Measurements from ENCODE around the gene FLT3. TPM values are rescaled to one million over a fixed set of nuclear protein-coding genes. Genes with fewer than 3 reads are reported as not detected.

FLT3 gene
- total and polyA plus RNA-seq, 2 experiments from 2014 or later, result 0.10 to 0.29 TPM

DNA sequence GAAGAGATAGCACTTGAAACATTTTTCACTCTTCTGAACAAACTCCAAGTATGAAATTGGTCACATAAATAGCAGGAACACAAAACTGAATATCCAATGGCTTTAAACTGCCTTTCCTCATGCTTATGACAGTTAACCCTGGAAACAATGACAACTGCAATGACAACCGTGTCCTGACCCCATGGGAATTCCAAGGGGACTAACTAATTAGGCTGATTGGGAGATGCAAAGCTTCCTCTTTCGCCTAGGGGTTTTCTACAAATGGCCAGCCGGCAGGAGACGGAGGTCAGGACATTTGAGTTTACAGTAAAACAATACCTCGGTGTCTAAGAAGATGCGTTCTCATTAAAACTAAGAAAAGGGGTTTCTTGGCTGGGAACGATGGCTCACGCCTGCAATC is 58.9 kb downstream of the FLT3 start:
- no peak for DNase-seq (ENCODE audit: low spot score)
- 70% methylated on average over 8 of the region's 8 CpGs for WGBS (ENCODE audit: low lambda C conversion rate, missing lambda C conversion rate)
- H4K20me1 ChIP-seq (ENCODE audit: insufficient read depth, poor library complexity, severe bottlenecking), result no peaks in the 10 kb centered on the region
- no peaks in the 10 kb centered on the region for H3K36me3 ChIP-seq (replicated peaks; ENCODE audit: insufficient read depth, low read depth)
- H3K4me1 ChIP-seq (ENCODE audit: insufficient read depth), result no peaks in the 10 kb centered on the region
- no peak overlapping the region for H2AFZ ChIP-seq
- no peaks in the 10 kb centered on the region for H3K79me2 ChIP-seq
- TF ChIP-seq CTCF (IDR thresholded peaks at IDR 0.05; ENCODE audit: poor library complexity), result no peak
- TF ChIP-seq EZH2phosphoT487 (IDR thresholded peaks at IDR 0.05; ENCODE audit: low read depth, severe bottlenecking, unreplicated experiment), result no peak
- TF ChIP-seq EZH2 (IDR thresholded peaks at IDR 0.05; ENCODE audit: borderline replicate concordance), result no peak
- no peak overlapping the region for H3K27ac ChIP-seq
- H3K27me3 ChIP-seq, result peaks cover 2% of the 10 kb centered on the region
- no peak overlapping the region for H3K4me2 ChIP-seq
- no peaks in the 10 kb centered on the region for H3K9me2 ChIP-seq (replicated peaks; ENCODE audit: insufficient read depth)
- no peaks in the 10 kb centered on the region for H3K9me3 ChIP-seq (ENCODE audit: low read depth)
- H3K4me3 ChIP-seq, result no peak overlapping the region

DNA sequence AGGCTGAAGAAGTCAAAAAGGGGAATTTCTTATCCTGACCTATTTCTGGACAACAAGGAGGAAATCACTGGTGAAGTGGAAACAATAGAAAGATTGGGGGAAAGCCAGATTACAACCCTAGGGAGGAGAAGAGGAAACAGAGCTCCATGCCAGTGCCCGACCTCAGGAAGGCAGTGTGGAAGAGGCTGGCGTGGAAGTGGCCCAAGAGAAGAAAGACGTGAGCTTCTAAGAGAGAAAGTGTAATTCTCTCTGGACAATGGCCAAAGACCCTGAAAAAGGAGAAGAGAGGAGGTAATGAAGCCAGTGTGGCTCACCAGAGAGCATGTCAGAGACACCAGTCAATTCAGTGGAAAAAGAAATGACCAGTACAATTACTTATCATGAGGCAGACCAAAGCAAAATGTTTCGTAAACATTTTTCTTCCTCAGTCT is 59.3 kb downstream of the FLT3 start:
- DNase-seq (ENCODE audit: low spot score), result no peak
- 86% methylated on average over 4 of the region's 4 CpGs for WGBS (ENCODE audit: low lambda C conversion rate, missing lambda C conversion rate)
- no peaks in the 10 kb centered on the region for H3K9me3 ChIP-seq (ENCODE audit: low read depth)
- H3K4me1 ChIP-seq (ENCODE audit: insufficient read depth), result no peaks in the 10 kb centered on the region
- H2AFZ ChIP-seq, result no peak overlapping the region
- TF ChIP-seq EZH2 (IDR thresholded peaks at IDR 0.05; ENCODE audit: borderline replicate concordance) (no peak), EZH2phosphoT487 (IDR thresholded peaks at IDR 0.05; ENCODE audit: low read depth, severe bottlenecking, unreplicated experiment) (no peak), CTCF (IDR thresholded peaks at IDR 0.05; ENCODE audit: poor library complexity) (no peak)
- no peaks in the 10 kb centered on the region for H4K20me1 ChIP-seq (ENCODE audit: insufficient read depth, poor library complexity, severe bottlenecking)
- H3K9me2 ChIP-seq (replicated peaks; ENCODE audit: insufficient read depth), result no peaks in the 10 kb centered on the region
- H3K36me3 ChIP-seq (replicated peaks; ENCODE audit: insufficient read depth, low read depth), result no peaks in the 10 kb centered on the region
- H3K79me2 ChIP-seq, result no peaks in the 10 kb centered on the region
- no peak overlapping the region for H3K27ac ChIP-seq
- peaks cover 2% of the 10 kb centered on the region for H3K27me3 ChIP-seq
- no peak overlapping the region for H3K4me2 ChIP-seq
- H3K4me3 ChIP-seq, result no peak overlapping the region

GRCh38 chr13:28037399-28037798 is 63.0 kb downstream of the FLT3 start:
- Histone ChIP-seq H3K79me2 (no peaks in the 10 kb centered on the region), H3K36me3 (replicated peaks; ENCODE audit: insufficient read depth, low read depth) (no peaks in the 10 kb centered on the region), H2AFZ (no peak overlapping the region), H3K27me3 (no peaks in the 10 kb centered on the region), H4K20me1 (ENCODE audit: insufficient read depth, poor library complexity, severe bottlenecking) (no peaks in the 10 kb centered on the region), H3K27ac (no peak overlapping the region), H3K4me1 (ENCODE audit: insufficient read depth) (peaks cover 4% of the 10 kb centered on the region), H3K9me2 (replicated peaks; ENCODE audit: insufficient read depth) (no peaks in the 10 kb centered on the region), H3K4me3 (no peak overlapping the region), H3K4me2 (no peak overlapping the region), H3K9me3 (ENCODE audit: low read depth) (no peaks in the 10 kb centered on the region)
- DNase-seq (ENCODE audit: low spot score), result no peak
- 91% methylated on average over 2 of the region's 2 CpGs for WGBS (ENCODE audit: low lambda C conversion rate, missing lambda C conversion rate)
- TF ChIP-seq EZH2 (IDR thresholded peaks at IDR 0.05; ENCODE audit: borderline replicate concordance), result no peak
- no peak for TF ChIP-seq EZH2phosphoT487 (IDR thresholded peaks at IDR 0.05; ENCODE audit: low read depth, severe bottlenecking, unreplicated experiment)
- no peak for TF ChIP-seq CTCF (IDR thresholded peaks at IDR 0.05; ENCODE audit: poor library complexity)

Data from hepatocyte (in vitro differentiated cells).